Measurements from ENCODE around the gene SCN2A.

DNA sequence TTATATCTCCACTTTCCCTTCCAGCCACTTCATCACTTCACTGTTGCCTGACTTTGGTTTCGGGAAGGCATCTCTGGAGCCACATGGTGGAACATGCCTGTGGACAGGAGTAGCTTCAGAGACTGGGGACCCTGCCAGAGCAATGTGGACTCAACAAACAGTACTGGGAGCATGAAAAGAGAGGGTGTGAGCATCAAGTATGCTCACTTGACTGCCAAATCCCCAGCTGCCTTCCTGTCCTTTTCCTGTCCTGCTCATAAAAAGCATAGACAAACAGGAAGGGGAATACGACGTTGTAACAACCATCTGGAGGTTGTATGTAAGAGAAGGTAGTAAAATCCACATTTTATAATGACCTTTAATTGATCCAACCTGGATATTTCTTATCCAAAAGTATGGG lies 169.0 kb downstream of the SCN2A start:
- no peak for TF ChIP-seq HOXC10 (CRISPR knock-in tag; IDR thresholded peaks at IDR 0.05)
- no peak for TF ChIP-seq CTCF (tag by site-specific recombination; IDR thresholded peaks at IDR 0.05)
- TF ChIP-seq YY1 (tag by site-specific recombination; IDR thresholded peaks at IDR 0.05), result no peak
- TF ChIP-seq, protein P1, sequence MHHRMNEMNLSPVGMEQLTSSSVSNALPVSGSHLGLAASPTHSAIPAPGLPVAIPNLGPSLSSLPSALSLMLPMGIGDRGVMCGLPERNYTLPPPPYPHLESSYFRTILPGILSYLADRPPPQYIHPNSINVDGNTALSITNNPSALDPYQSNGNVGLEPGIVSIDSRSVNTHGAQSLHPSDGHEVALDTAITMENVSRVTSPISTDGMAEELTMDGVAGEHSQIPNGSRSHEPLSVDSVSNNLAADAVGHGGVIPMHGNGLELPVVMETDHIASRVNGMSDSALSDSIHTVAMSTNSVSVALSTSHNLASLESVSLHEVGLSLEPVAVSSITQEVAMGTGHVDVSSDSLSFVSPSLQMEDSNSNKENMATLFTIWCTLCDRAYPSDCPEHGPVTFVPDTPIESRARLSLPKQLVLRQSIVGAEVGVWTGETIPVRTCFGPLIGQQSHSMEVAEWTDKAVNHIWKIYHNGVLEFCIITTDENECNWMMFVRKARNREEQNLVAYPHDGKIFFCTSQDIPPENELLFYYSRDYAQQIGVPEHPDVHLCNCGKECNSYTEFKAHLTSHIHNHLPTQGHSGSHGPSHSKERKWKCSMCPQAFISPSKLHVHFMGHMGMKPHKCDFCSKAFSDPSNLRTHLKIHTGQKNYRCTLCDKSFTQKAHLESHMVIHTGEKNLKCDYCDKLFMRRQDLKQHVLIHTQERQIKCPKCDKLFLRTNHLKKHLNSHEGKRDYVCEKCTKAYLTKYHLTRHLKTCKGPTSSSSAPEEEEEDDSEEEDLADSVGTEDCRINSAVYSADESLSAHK (tag by site-specific recombination; IDR thresholded peaks at IDR 0.05), result no peak
- TF ChIP-seq REST (tag by site-specific recombination; IDR thresholded peaks at IDR 0.05), result no peak
- no peak for TF ChIP-seq ZSCAN30 (tag by site-specific recombination; IDR thresholded peaks at IDR 0.05)
- no peak for TF ChIP-seq SP2 (tag by site-specific recombination; IDR thresholded peaks at IDR 0.05)
- TF ChIP-seq, protein P2, sequence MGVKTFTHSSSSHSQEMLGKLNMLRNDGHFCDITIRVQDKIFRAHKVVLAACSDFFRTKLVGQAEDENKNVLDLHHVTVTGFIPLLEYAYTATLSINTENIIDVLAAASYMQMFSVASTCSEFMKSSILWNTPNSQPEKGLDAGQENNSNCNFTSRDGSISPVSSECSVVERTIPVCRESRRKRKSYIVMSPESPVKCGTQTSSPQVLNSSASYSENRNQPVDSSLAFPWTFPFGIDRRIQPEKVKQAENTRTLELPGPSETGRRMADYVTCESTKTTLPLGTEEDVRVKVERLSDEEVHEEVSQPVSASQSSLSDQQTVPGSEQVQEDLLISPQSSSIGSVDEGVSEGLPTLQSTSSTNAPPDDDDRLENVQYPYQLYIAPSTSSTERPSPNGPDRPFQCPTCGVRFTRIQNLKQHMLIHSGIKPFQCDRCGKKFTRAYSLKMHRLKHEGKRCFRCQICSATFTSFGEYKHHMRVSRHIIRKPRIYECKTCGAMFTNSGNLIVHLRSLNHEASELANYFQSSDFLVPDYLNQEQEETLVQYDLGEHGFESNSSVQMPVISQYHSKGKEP (tag by site-specific recombination; IDR thresholded peaks at IDR 0.05), result no peak
- TF ChIP-seq ZNF561 (tag by site-specific recombination; IDR thresholded peaks at IDR 0.05; ENCODE audit: borderline replicate concordance), result no peak
- TF ChIP-seq ZNF670 (tag by site-specific recombination; IDR thresholded peaks at IDR 0.05; ENCODE audit: low read depth), result no peak
